SIG-M5 (cell line): ENCODE measurements around the gene CACNB4.

Source experiments
- DNase-seq: peaks from one replicate; lab custom pipeline; 2025; lab: John Stamatoyannopoulos, UW

The CACNB4 gene

GRCh38 chr2:151975460-151976414 lies 123.1 kb downstream of the CACNB4 start:
- no peak for DNase-seq

DNA sequence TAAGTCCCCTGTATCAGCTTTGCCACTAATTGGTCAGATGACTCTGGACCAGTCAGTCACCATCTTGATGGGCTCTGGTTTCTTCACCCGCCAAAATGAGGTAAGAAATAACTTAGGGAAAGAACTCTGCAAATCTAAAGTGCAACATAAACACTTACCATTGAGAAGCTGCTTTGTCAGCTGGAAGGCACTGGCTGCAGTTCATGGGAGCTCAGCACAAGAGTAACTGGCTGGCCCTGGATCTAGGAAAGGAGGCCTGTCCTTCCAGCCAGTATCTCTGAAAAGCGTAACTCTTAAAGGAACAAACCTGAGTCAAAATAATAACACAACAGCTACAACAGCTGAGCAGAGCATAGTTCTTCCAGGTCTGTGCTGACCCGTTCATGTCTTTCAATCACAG lies 123.9 kb downstream of the CACNB4 start:
- DNase-seq = no peak

GRCh38 chr2:151973901-151974199 lies 125.0 kb downstream of the CACNB4 start:
- no peak for DNase-seq

DNA sequence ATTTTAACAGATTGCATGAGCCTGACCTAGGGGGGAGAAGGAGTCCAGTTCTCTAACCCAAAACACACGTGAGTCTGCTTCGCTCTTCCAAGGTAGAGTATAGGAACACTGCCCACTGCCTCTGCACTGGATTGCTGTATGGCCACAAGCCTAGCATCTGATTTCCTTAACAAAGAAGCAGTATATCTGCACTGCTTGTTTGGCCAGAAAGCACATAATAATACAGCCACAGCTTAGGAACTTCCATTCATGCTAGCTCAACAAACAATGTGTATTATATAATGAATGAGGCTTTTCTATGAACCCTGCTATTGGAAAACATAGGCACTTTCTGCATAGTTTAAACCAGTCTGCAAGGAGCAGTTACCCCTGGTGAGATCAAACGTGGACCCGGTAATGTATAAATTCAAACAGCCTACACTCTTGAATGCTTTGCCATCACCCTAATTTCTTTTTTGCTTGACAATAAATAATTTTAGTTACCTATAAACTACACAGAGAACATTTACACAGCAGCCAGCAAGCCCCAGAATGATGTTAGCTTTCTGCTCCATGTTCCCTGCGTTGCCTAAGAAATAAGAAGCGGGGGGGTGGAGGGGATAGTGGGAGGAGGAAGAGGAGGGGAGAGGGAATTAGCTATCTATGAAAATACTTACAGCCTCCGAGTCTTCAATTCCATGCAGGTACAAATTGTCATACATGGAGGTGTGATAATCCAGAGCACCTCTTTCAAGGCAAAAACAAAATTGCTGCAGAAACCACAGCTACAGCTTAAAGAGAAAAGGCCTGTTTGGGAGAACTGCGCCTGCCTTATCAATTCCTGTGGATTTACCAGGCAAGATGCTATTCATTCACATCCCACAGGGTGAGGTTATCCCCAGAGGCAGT lies 125.6 kb downstream of the CACNB4 start:
- DNase-seq = no peak

GRCh38 chr2:151972241-151973012 lies 126.4 kb downstream of the CACNB4 start:
- DNase-seq = no peak

GRCh38 chr2:151971301-151972051 lies 127.4 kb downstream of the CACNB4 start:
- DNase-seq = no peak

GRCh38 chr2:151968770-151969470 lies 129.9 kb downstream of the CACNB4 start:
- DNase-seq = no peak

DNA sequence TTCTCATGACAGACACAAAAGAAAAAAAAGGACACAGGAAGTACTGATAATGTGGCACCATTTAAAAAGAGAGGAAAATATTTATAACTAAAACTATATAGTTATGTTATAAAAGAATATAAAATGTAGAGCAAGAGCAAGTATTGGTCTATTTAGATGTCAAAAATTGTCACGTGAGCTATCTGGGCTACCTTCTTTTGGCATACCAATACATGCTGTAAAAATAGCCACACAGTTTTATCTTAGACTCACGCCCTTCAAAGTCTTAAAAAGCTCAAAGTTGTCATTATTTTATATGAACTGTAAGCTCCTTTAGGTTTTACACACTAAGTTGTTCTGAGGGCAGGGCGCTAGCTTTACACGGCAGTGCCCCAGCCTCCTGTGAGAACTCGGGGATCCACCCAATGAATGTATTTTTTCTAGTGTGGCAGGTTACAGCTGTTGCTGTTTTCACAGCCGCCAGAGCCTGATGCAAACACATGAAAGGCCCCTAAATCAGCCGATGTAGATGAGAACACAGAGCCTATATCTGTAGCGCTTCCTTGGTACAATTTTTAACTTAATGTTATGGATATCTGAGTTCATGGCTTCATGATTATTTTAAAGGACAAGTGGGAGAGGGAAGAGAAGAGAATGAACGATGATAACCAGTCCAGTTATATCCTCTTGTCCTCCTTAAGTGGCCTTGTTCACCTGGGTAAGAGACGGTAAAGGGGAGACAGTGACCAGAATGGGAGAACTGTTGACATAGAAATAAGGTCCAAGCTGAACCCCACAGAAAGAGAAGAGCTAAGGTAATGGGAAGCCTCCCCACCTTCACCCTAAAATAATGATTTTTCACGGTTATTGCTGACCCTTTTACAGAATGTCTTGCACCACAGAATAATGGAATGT lies 130.8 kb downstream of the CACNB4 start:
- no peak for DNase-seq

DNA sequence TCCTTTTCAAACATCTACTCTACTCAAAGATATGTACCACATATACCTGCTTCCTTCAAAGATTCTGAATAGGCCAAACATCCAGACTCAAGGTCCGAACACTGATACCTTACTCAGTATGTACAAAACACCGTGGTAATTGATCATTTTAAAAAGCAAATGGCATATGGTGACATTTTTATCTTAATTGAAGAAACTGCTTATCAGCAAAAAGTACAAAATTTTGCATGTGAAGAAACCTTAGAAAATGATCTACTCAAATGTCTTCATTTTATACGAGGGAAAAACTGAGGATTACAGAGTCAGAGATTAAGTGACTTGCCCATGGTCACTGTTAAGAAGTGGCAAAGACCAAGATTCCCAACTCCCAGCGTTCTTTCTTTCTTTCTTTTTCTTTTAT lies 133.0 kb downstream of the CACNB4 start:
- no peak for DNase-seq

DNA sequence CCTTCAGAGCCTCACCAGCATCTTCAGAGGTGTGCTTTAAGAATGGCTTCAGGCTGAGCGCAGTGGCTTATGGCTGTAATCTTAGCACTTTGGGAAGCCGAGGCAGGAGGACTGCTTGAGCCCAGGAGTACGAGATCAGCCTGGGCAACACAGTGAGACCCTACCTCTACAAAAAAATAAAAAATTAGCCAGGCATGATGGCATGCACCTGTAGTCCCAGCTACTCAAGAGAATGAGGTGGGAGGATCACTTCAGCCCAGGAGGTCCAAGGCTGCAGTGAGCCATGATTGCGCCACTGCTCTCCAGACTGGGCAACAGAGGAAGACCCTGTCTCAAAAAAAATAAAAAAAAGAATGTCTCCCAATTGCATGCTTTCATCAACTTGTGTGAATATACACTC lies 137.3 kb downstream of the CACNB4 start:
- no peak for DNase-seq

- no peak for DNase-seq
Observed at GRCh38 chr2:151959238-151959637, 139.6 kb downstream of the CACNB4 start.

GRCh38 chr2:151953467-151953866 lies 145.4 kb downstream of the CACNB4 start:
- DNase-seq = no peak

DNA sequence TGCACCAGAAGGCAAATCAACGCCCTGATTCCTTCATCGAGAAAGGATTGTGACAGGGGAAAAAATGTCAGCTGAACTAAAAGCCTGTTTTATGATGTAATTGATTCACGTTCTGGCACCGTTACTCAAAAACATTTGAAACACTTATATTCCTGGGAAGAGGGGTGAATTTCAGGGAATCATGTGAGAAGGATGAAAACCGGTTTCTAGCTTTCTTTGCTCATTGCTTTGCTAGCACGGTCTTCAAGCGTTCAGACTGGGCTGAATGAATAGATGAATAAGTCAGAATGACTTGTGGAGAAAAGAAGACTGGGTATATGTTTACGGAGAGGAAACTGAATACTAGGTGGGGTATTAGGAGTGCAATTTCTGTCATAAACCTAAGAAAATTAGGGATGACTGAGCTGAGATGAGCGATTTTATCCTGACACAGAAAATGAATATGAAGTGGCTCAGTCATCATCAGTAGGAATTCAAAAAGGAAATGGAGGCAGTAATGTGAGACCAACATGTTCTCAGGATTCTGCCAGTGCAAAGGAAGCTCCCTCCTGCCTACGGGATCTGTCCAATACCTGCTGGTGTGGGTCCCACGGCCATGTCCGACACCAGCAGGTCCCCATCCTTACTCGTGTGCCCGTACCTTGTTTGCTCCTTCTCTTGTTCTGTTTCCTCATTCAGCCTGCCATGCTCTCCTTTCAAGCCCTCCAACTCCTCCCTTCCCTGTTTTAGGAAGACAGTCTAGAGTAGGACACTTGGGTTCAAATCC lies 146.0 kb downstream of the CACNB4 start:
- no peak for DNase-seq

GRCh38 chr2:151947813-151948165 lies 151.1 kb downstream of the CACNB4 start:
- DNase-seq = peak; percentile 26

DNA sequence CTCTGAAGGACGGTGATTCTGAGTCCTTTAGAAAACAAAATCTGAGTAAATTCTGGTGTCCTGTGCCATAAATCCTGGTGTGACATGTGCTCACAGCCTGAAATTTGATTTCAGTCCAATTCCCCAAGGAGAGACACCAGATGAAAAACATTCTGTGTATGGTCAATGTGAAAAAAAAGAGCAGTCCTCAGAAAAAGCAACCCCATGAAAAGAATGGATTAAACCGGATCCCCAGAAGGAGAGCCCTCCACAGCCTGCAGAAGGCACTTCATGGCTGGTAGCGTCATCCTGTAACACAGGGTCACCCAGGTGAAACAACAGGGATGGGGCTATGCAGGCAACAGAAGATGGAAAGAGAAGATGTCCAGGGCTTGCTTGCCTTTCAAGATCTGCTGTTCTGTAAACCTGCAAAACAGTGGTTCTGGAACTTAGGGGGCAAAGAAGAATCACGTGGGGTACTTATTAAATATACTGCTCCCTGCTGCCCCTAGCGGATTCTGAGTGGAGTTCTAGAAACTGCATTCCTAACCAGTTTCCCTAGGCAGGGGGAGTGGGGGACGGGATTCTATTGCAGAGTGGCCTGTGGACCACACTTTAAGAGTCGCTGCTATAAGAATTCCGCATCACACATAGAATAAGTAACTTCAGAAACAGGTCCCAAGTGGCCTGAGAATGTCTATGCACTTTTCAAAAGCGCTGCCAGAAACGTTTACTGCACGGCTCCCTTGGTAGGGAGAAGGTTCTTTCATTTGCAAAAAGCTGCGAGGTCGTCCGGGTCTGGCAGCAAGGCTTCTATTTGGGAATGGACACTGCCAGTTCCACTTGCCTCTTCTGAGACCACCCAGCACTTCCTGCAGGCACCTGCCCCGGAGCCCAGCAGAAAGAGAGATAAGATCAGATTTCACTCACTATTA lies 151.7 kb downstream of the CACNB4 start:
- no peak for DNase-seq

DNA sequence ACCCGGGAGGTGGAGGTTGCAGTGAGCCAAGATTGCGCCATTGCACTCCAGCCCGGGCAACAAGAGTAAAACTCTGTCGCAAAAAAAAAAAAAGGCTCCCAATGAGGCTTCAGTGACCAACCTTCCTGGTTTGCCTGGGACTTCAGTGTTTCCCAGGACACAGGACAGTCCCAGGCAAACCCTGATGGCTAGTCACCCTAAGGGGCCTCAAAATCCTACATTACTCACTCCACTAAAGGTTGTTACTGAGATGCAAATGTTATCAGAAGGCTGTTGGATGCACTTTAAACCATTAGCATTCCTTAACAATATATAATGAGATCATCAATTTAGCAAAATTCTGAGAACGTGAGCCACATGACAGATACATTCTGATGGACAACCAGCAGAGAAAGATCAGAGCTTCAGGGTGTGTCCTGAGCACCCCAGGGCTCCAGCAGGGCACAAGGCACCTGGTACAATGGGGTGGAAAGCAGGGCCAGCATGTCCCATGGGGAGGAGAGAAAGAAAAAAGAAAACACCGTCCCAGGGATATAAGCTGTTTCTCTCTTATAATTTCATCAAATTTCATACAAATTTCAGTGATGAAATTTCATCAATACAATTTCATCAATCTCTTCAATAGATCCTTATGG lies 152.5 kb downstream of the CACNB4 start:
- no peak for DNase-seq

DNA sequence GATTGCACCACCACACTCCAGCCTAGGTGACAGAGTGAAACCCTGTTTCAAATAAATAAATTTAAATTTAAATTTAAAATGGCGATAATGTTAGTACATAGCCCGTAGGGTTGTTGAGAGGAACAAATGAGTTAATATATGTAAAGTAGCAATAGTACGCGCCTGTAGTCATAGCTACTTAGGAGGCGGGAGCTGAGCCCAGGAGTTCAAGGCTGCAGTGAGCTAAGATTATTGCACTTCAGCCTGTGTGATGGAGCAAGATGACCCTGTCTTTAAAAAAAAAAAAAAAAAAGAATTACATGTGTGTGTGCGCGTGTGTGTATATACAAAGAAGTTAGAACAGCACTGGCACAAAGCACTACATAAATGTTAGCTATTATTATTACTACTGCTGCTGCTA lies 153.2 kb downstream of the CACNB4 start:
- DNase-seq = no peak

DNA sequence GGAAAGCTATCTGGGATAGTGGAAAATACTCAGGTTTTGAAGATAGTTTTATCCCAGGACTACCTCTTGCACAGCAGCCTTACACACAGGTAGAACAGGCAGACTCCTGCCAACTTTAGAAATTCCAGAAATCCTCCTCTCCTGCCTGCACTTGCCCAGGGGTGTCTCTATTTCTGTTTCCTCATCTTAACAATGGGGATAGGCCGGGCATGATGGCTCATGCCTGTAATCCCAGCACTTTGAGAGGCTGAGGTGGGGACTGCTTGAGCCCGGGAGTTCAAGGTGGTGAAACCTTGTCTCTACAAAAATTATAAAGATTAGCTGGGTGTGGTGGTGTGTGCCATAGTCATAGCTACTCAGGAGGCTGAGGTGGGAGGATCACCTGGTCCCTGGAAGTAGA lies 153.7 kb downstream of the CACNB4 start:
- DNase-seq = no peak
